ENCODE results near the gene VEZF1. TPM values are rescaled to one million over a fixed set of nuclear protein-coding genes. Genes with fewer than 3 reads are reported as not detected.

The VEZF1 gene
- total RNA-seq, 1 experiment from 2014 or later, result 52.1 TPM

DNA sequence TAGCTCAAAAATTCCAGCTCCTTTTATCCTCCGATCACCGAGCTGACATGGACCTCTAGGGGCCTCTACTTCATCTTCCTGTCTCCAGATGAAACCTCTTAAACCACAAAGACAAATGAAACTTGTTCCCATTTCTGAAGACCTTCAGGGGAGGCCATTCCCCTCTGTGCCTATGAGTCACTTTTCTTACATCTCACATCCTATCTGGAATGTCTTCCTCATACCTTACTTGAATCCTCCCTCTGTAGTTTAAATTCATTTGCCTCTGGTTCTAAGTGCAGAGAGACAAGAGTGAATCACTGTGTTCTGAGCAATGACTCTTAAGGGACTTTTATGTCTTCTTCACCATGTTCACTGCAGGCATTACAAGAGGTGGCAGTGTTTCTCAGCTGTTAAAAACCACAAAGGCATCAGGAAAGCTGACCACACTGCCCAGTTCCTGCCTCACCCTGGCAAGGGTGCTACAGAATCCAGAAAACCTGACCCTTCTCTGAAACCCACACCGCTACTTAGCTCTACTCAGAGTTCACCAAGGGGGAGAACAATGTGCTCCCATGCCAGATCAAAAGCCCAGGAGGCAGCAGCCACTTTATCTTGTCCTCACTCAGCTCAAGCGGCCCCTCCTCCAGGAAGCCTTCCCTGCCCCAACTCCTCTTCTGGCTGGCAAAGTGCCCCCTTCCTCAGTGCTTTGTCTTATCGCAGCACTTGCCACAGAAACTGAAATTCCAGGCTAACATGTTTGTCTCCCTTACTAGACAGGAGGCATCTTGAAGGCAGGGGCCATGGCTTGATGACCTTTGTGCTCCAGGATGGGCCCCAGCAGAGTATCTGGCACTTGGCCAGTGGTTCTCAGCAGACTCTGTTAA, 39.3 kb downstream of the VEZF1 start:
- TF ChIP-seq, protein P1, sequence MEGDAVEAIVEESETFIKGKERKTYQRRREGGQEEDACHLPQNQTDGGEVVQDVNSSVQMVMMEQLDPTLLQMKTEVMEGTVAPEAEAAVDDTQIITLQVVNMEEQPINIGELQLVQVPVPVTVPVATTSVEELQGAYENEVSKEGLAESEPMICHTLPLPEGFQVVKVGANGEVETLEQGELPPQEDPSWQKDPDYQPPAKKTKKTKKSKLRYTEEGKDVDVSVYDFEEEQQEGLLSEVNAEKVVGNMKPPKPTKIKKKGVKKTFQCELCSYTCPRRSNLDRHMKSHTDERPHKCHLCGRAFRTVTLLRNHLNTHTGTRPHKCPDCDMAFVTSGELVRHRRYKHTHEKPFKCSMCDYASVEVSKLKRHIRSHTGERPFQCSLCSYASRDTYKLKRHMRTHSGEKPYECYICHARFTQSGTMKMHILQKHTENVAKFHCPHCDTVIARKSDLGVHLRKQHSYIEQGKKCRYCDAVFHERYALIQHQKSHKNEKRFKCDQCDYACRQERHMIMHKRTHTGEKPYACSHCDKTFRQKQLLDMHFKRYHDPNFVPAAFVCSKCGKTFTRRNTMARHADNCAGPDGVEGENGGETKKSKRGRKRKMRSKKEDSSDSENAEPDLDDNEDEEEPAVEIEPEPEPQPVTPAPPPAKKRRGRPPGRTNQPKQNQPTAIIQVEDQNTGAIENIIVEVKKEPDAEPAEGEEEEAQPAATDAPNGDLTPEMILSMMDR (IDR thresholded peaks at IDR 0.05; ENCODE audit: insufficient read depth in 1 of 2, low read depth in 1 of 2, low read length in 1 of 2, severe bottlenecking in 1 of 2, unreplicated experiment in 1 of 2), result no peak
- CTCF ChIA-PET, result interaction anchor here (0.6 to 2.0 kb wide), 7 partner anchors 30 to 89 kb away, joined by 3 to 7 read pairs (median 4); no protein-coding TSS in a partner anchor
- H3K27me3 ChIP-seq (replicated peaks; ENCODE audit: control insufficient read depth, insufficient read depth, low read length), result no peaks in the 10 kb centered on the region
- H3K9me3 Mint-ChIP-seq (ENCODE audit: unreplicated experiment), result no peaks in the 10 kb centered on the region
- peaks cover 73% of the 10 kb centered on the region for H3K4me1 ChIP-seq
- POLR2A ChIA-PET, result no interaction called here
- no peaks in the 10 kb centered on the region for H3K27me3 Mint-ChIP-seq (ENCODE audit: insufficient read depth, unreplicated experiment)
- no peaks in the 10 kb centered on the region for H3K9me3 ChIP-seq
- DNase-seq, result no peak
- peaks cover 17% of the 10 kb centered on the region for H3K36me3 Mint-ChIP-seq (ENCODE audit: insufficient read depth, unreplicated experiment)
- H3K4me3 Mint-ChIP-seq (ENCODE audit: unreplicated experiment), result peak overlapping the region; percentile 0
- intact Hi-C loops (cut with micrococcal nuclease; ENCODE audit: unreplicated experiment), result loop anchor here (2.0 kb wide), 1 partner anchor 14 kb away; no protein-coding TSS in a partner anchor
- peaks cover 49% of the 10 kb centered on the region for H3K4me1 Mint-ChIP-seq (ENCODE audit: low read depth, unreplicated experiment)
- H3K4me3 ChIP-seq (ENCODE audit: low read depth, low read length), result no peak overlapping the region
- H3K36me3 ChIP-seq (ENCODE audit: control insufficient read depth, insufficient read depth, low read length), result no peaks in the 10 kb centered on the region
- no TSS peak for BruUV-seq (replicated peaks)
- H3K27ac Mint-ChIP-seq (ENCODE audit: unreplicated experiment), result peak overlapping the region; percentile 81

DNA sequence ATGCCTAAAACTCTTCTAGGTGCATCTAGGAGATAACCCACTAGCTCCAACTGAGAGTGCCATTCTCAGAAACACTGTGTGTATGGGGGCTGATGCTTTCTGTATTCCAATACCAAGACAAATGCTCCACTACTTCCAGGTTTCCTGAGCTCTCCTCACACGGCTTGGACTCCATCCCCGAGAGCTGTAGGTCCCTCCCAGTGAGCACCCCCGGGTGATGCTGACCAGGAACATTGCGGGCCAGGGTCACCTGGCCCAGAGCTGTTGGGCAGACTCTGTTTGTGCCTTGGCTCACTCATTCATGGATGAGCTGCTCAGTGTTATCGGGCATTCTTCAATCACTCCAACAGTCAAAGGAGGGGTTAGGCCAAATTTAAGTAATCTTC, 39.9 kb downstream of the VEZF1 start:
- Histone ChIP-seq H3K9me3 (no peaks in the 10 kb centered on the region), H3K36me3 (ENCODE audit: control insufficient read depth, insufficient read depth, low read length) (no peaks in the 10 kb centered on the region), H3K27me3 (replicated peaks; ENCODE audit: control insufficient read depth, insufficient read depth, low read length) (no peaks in the 10 kb centered on the region), H3K4me1 (peaks cover 66% of the 10 kb centered on the region), H3K4me3 (ENCODE audit: low read depth, low read length) (no peak overlapping the region)
- ChIA-PET CTCF (interaction anchor here (0.8 to 2.0 kb wide), 3 partner anchors 49 to 55 kb away, joined by 4 to 6 read pairs (median 4); no protein-coding TSS in a partner anchor), POLR2A (interaction anchor here (0.7 kb wide), 1 partner anchor 12 kb away, joined by 3 read pairs; no protein-coding TSS in a partner anchor)
- intact Hi-C loops (cut with micrococcal nuclease; ENCODE audit: unreplicated experiment), result loop anchor here (2.0 kb wide), 1 partner anchor 13 kb away; no protein-coding TSS in a partner anchor
- Mint-ChIP-seq H3K27me3 (ENCODE audit: insufficient read depth, unreplicated experiment) (no peaks in the 10 kb centered on the region), H3K27ac (ENCODE audit: unreplicated experiment) (peak overlapping the region; percentile 81), H3K4me3 (ENCODE audit: unreplicated experiment) (peak overlapping the region; percentile 0), H3K9me3 (ENCODE audit: unreplicated experiment) (no peaks in the 10 kb centered on the region), H3K4me1 (ENCODE audit: low read depth, unreplicated experiment) (peaks cover 53% of the 10 kb centered on the region), H3K36me3 (ENCODE audit: insufficient read depth, unreplicated experiment) (peaks cover 15% of the 10 kb centered on the region)
- no TSS peak for BruUV-seq (replicated peaks)
- TF ChIP-seq, protein P1 (IDR thresholded peaks at IDR 0.05; ENCODE audit: insufficient read depth in 1 of 2, low read depth in 1 of 2, low read length in 1 of 2, severe bottlenecking in 1 of 2, unreplicated experiment in 1 of 2), result no peak
- DNase-seq, result no peak

DNA sequence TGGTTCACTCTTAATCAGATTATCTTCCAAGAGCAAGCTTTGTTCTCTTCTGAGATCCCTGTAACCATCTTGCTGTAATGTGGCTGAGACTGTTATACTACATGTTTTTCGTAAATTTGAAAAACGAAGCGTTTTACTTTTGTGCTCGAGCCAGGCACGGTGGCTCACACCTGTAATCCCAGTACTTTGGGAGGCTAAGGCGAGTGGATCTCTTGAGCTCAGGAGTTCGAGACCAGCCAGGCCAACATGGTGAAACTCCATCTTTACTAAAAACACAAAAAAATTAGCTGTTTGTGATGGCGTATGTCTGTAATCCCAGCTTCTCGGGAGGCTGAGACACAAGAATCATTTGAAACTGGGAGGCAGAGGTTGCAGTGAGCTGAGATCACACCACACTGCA, 40.7 kb downstream of the VEZF1 start:
- Mint-ChIP-seq H3K27ac (ENCODE audit: unreplicated experiment) (peak overlapping the region; percentile 32), H3K36me3 (ENCODE audit: insufficient read depth, unreplicated experiment) (peaks cover 9% of the 10 kb centered on the region), H3K4me3 (ENCODE audit: unreplicated experiment) (no peak overlapping the region), H3K4me1 (ENCODE audit: low read depth, unreplicated experiment) (peaks cover 47% of the 10 kb centered on the region), H3K9me3 (ENCODE audit: unreplicated experiment) (no peaks in the 10 kb centered on the region), H3K27me3 (ENCODE audit: insufficient read depth, unreplicated experiment) (no peaks in the 10 kb centered on the region)
- TF ChIP-seq, protein P1 (IDR thresholded peaks at IDR 0.05; ENCODE audit: insufficient read depth in 1 of 2, low read depth in 1 of 2, low read length in 1 of 2, severe bottlenecking in 1 of 2, unreplicated experiment in 1 of 2), result no peak
- DNase-seq, result no peak
- Histone ChIP-seq H3K27me3 (replicated peaks; ENCODE audit: control insufficient read depth, insufficient read depth, low read length) (no peaks in the 10 kb centered on the region), H3K4me1 (peaks cover 58% of the 10 kb centered on the region), H3K36me3 (ENCODE audit: control insufficient read depth, insufficient read depth, low read length) (no peaks in the 10 kb centered on the region), H3K4me3 (ENCODE audit: low read depth, low read length) (no peak overlapping the region), H3K9me3 (no peaks in the 10 kb centered on the region)
- ChIA-PET POLR2A (interaction anchor here (0.7 kb wide), 1 partner anchor 12 kb away, joined by 3 read pairs; no protein-coding TSS in a partner anchor), CTCF (interaction anchor here (0.6 to 2.0 kb wide), 5 partner anchors 44 to 479 kb away, joined by 3 to 6 read pairs (median 4); no protein-coding TSS in a partner anchor)
- BruUV-seq (replicated peaks), result no TSS peak
- intact Hi-C loops (cut with micrococcal nuclease; ENCODE audit: unreplicated experiment), result no loop called here
